GM23248 (cell line): Measurements from ENCODE around the gene INSIG2. TPM values are rescaled to one million over a fixed set of nuclear protein-coding genes. Genes with fewer than 3 reads are reported as not detected.

Experiments
- DNase-seq: peaks from one replicate; pipeline ENCODE4 v3.0.0-alpha.2; 2015
- H2AFZ ChIP-seq: fragments of 200-600 bp; sonication (generic); 2 replicates; pipeline ENCODE4 v1.6.1; 2016; ENCODE audit warnings: antibody characterized with exemption
- H3F3A ChIP-seq: fragments of 200-600 bp; sonication (generic); 2 replicates; pipeline ENCODE4 v1.6.1; 2016; ENCODE audit warnings: mild to moderate bottlenecking, antibody characterized with exemption, mixed run types; ENCODE audit not compliant: insufficient read depth
- H3K27ac ChIP-seq: fragments of 200-600 bp; sonication (generic); 2 replicates; pipeline ENCODE4 v1.5.1; 2016; ENCODE audit warnings: mild to moderate bottlenecking
- H3K27me3 ChIP-seq: fragments of 200-600 bp; sonication (generic); replicated peaks from 2 replicates; pipeline ENCODE4 v1.6.1; 2016; ENCODE audit warnings: mild to moderate bottlenecking; ENCODE audit not compliant: insufficient read depth
- H3K36me3 ChIP-seq: fragments of 200-600 bp; sonication (generic); 2 replicates; pipeline ENCODE4 v1.6.1; 2016; ENCODE audit warnings: low read depth, mild to moderate bottlenecking
- H3K4me1 ChIP-seq: fragments of 200-600 bp; sonication (generic); 2 replicates; pipeline ENCODE4 v1.6.1; 2016; ENCODE audit warnings: mild to moderate bottlenecking; ENCODE audit not compliant: insufficient read depth
- H3K4me2 ChIP-seq: fragments of 200-600 bp; sonication (generic); one replicate; pipeline ENCODE4 v1.6.1; 2016; ENCODE audit warnings: mild to moderate bottlenecking; ENCODE audit not compliant: unreplicated experiment
- H3K4me3 ChIP-seq: fragments of 200-600 bp; sonication (generic); 2 replicates; pipeline ENCODE4 v1.5.1; 2016; ENCODE audit warnings: mild to moderate bottlenecking
- H3K79me2 ChIP-seq: fragments of 200-600 bp; sonication (generic); 2 replicates; pipeline ENCODE4 v1.6.1; 2016; ENCODE audit warnings: mild to moderate bottlenecking; ENCODE audit not compliant: insufficient read depth
- H3K9ac ChIP-seq: fragments of 200-600 bp; sonication (generic); 2 replicates; pipeline ENCODE4 v1.6.1; 2016; ENCODE audit warnings: mild to moderate bottlenecking
- H3K9me2 ChIP-seq: fragments of 200-600 bp; sonication (generic); 2 replicates; pipeline ENCODE4 v1.6.1; 2016; ENCODE audit warnings: mixed run types, mild to moderate bottlenecking, moderate library complexity; ENCODE audit not compliant: insufficient read depth
- H3K9me3 ChIP-seq: fragments of 200-600 bp; sonication (generic); one replicate; pipeline ENCODE4 v1.6.1; 2017; ENCODE audit warnings: low read depth
- H4K20me1 ChIP-seq: fragments of 200-600 bp; sonication (generic); 2 replicates; pipeline ENCODE4 v1.6.0; 2016; ENCODE audit not compliant: insufficient read depth
- EZH2 ChIP-seq: fragments of 200-600 bp; sonication (generic); IDR thresholded peaks from 2 replicates; pipeline ENCODE4 v1.6.1; 2018; ENCODE audit warnings: antibody characterized with exemption, mild to moderate bottlenecking; ENCODE audit not compliant: insufficient read depth, poor library complexity, severe bottlenecking
- EZH2phosphoT487 ChIP-seq: fragments of 200-600 bp; sonication (generic); IDR thresholded peaks from 2 replicates; pipeline ENCODE4 v1.6.1; 2018; ENCODE audit warnings: antibody characterized with exemption, moderate library complexity, mild to moderate bottlenecking, low read depth; ENCODE audit not compliant: insufficient read depth
- WGBS, 2 experiments: methylation state at CpG; one replicate each; pipeline ENCODE4 v1.1.6; 2015 to 2017; ENCODE audit warnings: low lambda C conversion rate in 2 of 2, low coverage in 1 of 2; ENCODE audit errors: missing lambda C conversion rate in 2 of 2; 5-methylcytosine and 5-hydroxymethylcytosine counted together
- in situ Hi-C: fragments of 300-500 bp; cut with MboI; formaldehyde crosslinking; loops from 2 replicates; pipeline ENCODE4 v1.15.0; 2020
- polyA plus RNA-seq: library from polyadenylated mRNA; unstranded; fragments of >200 nt; fragmentation: Nextera tagmentation; extraction: Ambion mirVana; gene quantifications from 2 replicates; pipeline ENCODE4 v1.2.1, GENCODE V29; 2016
- total RNA-seq: library from RNA; depleted of rRNA; stranded (reverse); fragments of >200 nt; shearing (Covaris generic); gene quantifications from 2 replicates; pipeline ENCODE4 v1.2.3, GENCODE V29; 2014

Gene INSIG2
- total and polyA plus RNA-seq, 2 experiments from 2014 or later: 13.0 to 36.1 TPM

DNA sequence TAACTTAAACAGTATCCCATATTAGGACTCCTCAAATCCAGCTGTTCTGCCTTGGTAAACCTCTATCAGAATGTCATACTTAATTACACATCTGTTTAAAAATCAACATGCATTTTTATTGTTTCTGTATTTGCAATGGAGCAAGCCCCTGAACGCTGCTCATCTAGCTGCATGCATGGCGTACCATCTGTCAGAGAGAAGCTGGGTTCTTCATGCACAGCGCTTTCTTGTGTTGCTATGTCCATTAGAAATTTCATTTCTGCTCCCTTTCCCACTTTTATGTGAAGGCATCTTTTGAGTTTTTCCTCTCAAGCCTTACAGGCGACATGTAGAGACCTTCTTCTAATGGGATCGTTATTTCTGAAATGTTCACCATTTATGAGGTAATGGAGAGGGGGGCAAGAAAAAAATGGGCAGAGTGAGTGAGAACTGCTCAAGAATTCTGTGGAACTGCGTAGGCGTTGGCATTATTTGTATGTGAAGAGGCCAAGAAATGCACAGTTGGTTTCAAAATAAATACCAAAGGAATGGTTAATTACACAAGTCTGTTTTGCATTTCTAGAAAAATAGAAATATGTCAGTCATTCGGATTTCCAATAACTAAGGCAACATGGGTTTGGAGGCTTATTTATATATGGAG, 31.6 kb downstream of the INSIG2 start:
- no peaks in the 10 kb centered on the region for H4K20me1 ChIP-seq
- TF ChIP-seq EZH2 (no peak), EZH2phosphoT487 (no peak)
- no peak overlapping the region for H3K9ac ChIP-seq
- H3K79me2 ChIP-seq: no peaks in the 10 kb centered on the region
- peaks cover 47% of the 10 kb centered on the region for H3F3A ChIP-seq
- in situ Hi-C loops: no loop called here
- peak overlapping the region; percentile 41 for H3K27ac ChIP-seq
- H3K27me3 ChIP-seq: no peaks in the 10 kb centered on the region
- no peaks in the 10 kb centered on the region for H3K9me3 ChIP-seq
- H3K4me2 ChIP-seq: peak overlapping the region; percentile 64
- H3K4me1 ChIP-seq: peaks cover 53% of the 10 kb centered on the region
- DNase-seq: peak; percentile 82
- H2AFZ ChIP-seq: no peak overlapping the region
- 20 to 21% methylated on average over 8 of the region's 8 CpGs for WGBS, 2 experiments
- 0 out of 2 replicates have a peak overlapping the region, but pooled peaks have one; percentile 17 for H3K4me3 ChIP-seq
- no peaks in the 10 kb centered on the region for H3K36me3 ChIP-seq
- H3K9me2 ChIP-seq: no peaks in the 10 kb centered on the region

- peak overlapping the region; percentile 41; the same call in 1 of the 2 replicates for H3K27ac ChIP-seq
- no peaks in the 10 kb centered on the region for H3K36me3 ChIP-seq
- peaks cover 54% of the 10 kb centered on the region for H3K4me1 ChIP-seq
- H3K79me2 ChIP-seq: no peaks in the 10 kb centered on the region
- TF ChIP-seq EZH2phosphoT487: no peak
- no peak for TF ChIP-seq EZH2
- WGBS, 2 experiments: 12 to 16% methylated on average over 4 of the region's 4 CpGs
- no peaks in the 10 kb centered on the region for H3K9me3 ChIP-seq
- in situ Hi-C loops: no loop called here
- H3K4me3 ChIP-seq: 0 out of 2 replicates have a peak overlapping the region, but pooled peaks have one; percentile 17
- no peaks in the 10 kb centered on the region for H3K9me2 ChIP-seq
- H3K27me3 ChIP-seq: no peaks in the 10 kb centered on the region
- H3K9ac ChIP-seq: no peak overlapping the region
- H3K4me2 ChIP-seq: peak overlapping the region; percentile 64
- no peak for DNase-seq
- H2AFZ ChIP-seq: no peak overlapping the region
- peaks cover 50% of the 10 kb centered on the region for H3F3A ChIP-seq
- H4K20me1 ChIP-seq: no peaks in the 10 kb centered on the region
Observed at GRCh38 chr2:118120401-118120780, 32.1 kb downstream of the INSIG2 start.

DNA sequence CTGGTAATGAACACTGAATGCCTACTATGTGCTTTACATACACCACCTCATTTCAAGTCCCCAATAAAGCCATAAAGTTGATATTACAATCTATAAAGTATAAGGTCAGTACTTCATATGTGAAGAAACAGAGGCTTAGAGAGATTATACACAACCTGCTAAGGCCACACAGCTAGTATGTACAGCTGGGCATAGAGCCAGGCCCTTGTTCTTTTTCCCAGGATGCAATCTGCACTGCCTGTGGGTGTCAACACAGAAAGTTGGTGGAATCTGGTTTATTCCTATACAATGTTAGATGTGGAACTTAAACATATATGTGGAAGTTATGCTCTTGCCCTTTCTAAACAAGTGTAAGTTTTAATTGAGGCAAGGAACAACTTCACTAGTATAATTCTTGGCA, 32.8 kb downstream of the INSIG2 start:
- no peaks in the 10 kb centered on the region for H3K9me2 ChIP-seq
- H3K9ac ChIP-seq: no peak overlapping the region
- in situ Hi-C loops: no loop called here
- peaks cover 54% of the 10 kb centered on the region for H3K4me1 ChIP-seq
- peaks cover 50% of the 10 kb centered on the region for H3F3A ChIP-seq
- no peaks in the 10 kb centered on the region for H3K79me2 ChIP-seq
- H2AFZ ChIP-seq: no peak overlapping the region
- H3K4me3 ChIP-seq: no peak overlapping the region
- no peak for DNase-seq
- no peaks in the 10 kb centered on the region for H4K20me1 ChIP-seq
- no peaks in the 10 kb centered on the region for H3K9me3 ChIP-seq
- TF ChIP-seq EZH2 (no peak), EZH2phosphoT487 (no peak)
- no peaks in the 10 kb centered on the region for H3K27me3 ChIP-seq
- H3K36me3 ChIP-seq: no peaks in the 10 kb centered on the region
- no peak overlapping the region for H3K4me2 ChIP-seq
- H3K27ac ChIP-seq: no peak overlapping the region

- Histone ChIP-seq H3K9me2 (no peaks in the 10 kb centered on the region), H3K4me2 (no peak overlapping the region), H3K9me3 (no peaks in the 10 kb centered on the region), H4K20me1 (no peaks in the 10 kb centered on the region), H3K4me3 (no peak overlapping the region), H3K27ac (peak overlapping the region; percentile 91), H3K4me1 (peaks cover 54% of the 10 kb centered on the region), H3K9ac (no peak overlapping the region), H2AFZ (no peak overlapping the region), H3K79me2 (no peaks in the 10 kb centered on the region), H3K27me3 (no peaks in the 10 kb centered on the region), H3F3A (peaks cover 50% of the 10 kb centered on the region), H3K36me3 (no peaks in the 10 kb centered on the region)
- TF ChIP-seq EZH2phosphoT487: no peak
- WGBS, 2 experiments: 33 to 34% methylated on average over 2 of the region's 2 CpGs
- DNase-seq: peak; percentile 23
- in situ Hi-C loops: no loop called here
Observed at GRCh38 chr2:118121986-118122524, 33.8 kb downstream of the INSIG2 start.
